ENCODE measurements around the gene CCRL2.
A peak's percentile ranks its signal among the peaks of the same experiment; 100 is the strongest.

CCRL2 gene

GRCh38 chr3:46449755-46450552 is 42.9 kb downstream of the CCRL2 start:
- TF ChIP-seq, protein P1, sequence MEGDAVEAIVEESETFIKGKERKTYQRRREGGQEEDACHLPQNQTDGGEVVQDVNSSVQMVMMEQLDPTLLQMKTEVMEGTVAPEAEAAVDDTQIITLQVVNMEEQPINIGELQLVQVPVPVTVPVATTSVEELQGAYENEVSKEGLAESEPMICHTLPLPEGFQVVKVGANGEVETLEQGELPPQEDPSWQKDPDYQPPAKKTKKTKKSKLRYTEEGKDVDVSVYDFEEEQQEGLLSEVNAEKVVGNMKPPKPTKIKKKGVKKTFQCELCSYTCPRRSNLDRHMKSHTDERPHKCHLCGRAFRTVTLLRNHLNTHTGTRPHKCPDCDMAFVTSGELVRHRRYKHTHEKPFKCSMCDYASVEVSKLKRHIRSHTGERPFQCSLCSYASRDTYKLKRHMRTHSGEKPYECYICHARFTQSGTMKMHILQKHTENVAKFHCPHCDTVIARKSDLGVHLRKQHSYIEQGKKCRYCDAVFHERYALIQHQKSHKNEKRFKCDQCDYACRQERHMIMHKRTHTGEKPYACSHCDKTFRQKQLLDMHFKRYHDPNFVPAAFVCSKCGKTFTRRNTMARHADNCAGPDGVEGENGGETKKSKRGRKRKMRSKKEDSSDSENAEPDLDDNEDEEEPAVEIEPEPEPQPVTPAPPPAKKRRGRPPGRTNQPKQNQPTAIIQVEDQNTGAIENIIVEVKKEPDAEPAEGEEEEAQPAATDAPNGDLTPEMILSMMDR (IDR thresholded peaks at IDR 0.05): no peak
- H3K4me1 ChIP-seq (ENCODE audit: control insufficient read depth in 1 of 2, insufficient read depth in 1 of 2, low read depth in 1 of 2, low read length in 1 of 2): peaks cover 0 to 3% of the 10 kb centered on the region in 2 experiments
- H3K36me3 ChIP-seq: peaks cover 78% of the 10 kb centered on the region
- no peaks in the 10 kb centered on the region for H3K27me3 ChIP-seq
- peak overlapping the region; percentile 88 for H3K27ac ChIP-seq
- no peak overlapping the region for H3K4me3 ChIP-seq (ENCODE audit: low read depth in 1 of 2, low read length in 1 of 2)
- H3K9me3 ChIP-seq: no peaks in the 10 kb centered on the region

DNA sequence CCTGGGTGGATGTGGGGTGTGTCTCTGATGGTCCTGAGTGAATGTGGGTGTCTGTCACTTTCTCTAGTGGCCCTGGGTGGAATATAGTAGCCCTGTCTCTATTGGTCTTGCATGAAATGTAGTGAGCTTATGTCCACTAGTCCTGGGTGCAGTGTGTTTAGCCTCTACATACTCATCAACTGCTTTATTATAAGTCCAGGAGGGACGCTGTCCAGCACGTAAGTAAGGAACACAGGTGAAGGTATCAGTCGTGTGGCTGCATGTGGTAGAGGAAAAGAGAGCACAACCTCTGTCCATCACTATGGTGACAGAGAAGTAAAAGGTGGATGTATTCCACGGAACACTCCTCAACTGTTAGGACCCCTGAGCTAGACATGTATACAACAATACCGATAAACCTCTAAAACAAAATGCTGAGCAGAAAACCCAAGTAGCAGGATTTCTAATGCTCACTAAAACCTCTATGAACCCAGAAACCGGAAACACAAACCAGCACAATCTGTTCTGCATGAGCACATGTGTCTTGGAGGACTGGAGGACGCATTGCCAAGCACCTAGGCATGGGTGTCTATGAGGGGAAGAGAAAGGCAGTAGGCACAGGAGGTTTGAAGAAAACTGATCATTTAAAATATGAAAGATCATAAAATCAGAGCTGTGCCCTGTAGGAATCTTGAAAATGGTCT is 46.6 kb downstream of the CCRL2 start:
- peak overlapping the region; percentile 88 for H3K27ac ChIP-seq
- H3K4me3 ChIP-seq (ENCODE audit: low read depth in 1 of 2, low read length in 1 of 2): no peak overlapping the region
- no peaks in the 10 kb centered on the region for H3K27me3 ChIP-seq
- H3K9me3 ChIP-seq: no peaks in the 10 kb centered on the region
- H3K36me3 ChIP-seq: peaks cover 71% of the 10 kb centered on the region
- H3K4me1 ChIP-seq (ENCODE audit: control insufficient read depth in 1 of 2, insufficient read depth in 1 of 2, low read depth in 1 of 2, low read length in 1 of 2): peaks cover 1 to 2% of the 10 kb centered on the region in 2 experiments
- TF ChIP-seq, protein P1 (IDR thresholded peaks at IDR 0.05): no peak

DNA sequence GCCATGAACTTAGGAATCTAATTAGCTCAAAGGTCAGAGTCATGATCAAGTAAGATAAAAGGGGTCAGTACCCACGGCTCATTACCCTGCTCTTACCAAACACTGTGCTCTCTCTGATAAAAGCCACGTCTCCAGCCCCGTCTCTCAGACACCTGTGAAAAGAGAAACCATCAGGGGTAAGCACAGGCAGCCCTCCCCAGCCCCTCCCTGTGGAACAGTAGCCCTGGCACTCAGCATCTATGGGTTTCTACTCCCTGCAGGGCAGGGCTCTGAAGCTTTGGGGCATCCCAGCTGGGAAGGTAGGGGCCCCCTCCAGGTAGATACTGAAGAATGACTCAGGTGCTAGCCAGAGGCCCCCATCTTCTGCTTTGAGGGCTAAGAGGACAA is 47.1 kb downstream of the CCRL2 start:
- TF ChIP-seq, protein P1 (IDR thresholded peaks at IDR 0.05): no peak
- no peak overlapping the region for H3K4me3 ChIP-seq (ENCODE audit: low read depth in 1 of 2, low read length in 1 of 2)
- peaks cover 7% of the 10 kb centered on the region in 2 experiments for H3K4me1 ChIP-seq (ENCODE audit: control insufficient read depth in 1 of 2, insufficient read depth in 1 of 2, low read depth in 1 of 2, low read length in 1 of 2)
- H3K27ac ChIP-seq: peak overlapping the region; percentile 88
- H3K27me3 ChIP-seq: no peaks in the 10 kb centered on the region
- no peaks in the 10 kb centered on the region for H3K9me3 ChIP-seq
- peaks cover 66% of the 10 kb centered on the region for H3K36me3 ChIP-seq

DNA sequence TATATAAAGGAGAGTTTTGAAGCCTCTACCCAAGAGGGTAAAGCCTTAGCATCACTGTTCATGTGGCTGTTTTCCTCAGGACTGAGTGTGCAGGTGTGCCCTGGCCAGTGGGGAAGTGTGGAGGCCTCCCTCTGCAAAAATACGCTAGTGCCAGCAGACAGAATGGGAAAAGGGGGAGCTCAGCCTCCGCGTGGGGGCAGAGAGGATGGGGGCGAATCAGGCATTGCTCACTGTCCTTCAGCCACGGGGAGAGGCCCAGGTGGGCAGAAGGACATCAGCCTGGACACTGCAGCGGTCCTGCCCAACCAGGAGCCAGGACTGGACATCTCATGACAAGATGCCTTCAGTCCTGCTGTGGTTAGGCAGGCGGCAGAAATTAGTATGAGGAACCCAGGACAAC is 47.5 kb downstream of the CCRL2 start:
- H3K9me3 ChIP-seq: no peaks in the 10 kb centered on the region
- H3K27ac ChIP-seq: peak overlapping the region; percentile 88
- H3K4me3 ChIP-seq (ENCODE audit: low read depth in 1 of 2, low read length in 1 of 2): no peak overlapping the region

DNA sequence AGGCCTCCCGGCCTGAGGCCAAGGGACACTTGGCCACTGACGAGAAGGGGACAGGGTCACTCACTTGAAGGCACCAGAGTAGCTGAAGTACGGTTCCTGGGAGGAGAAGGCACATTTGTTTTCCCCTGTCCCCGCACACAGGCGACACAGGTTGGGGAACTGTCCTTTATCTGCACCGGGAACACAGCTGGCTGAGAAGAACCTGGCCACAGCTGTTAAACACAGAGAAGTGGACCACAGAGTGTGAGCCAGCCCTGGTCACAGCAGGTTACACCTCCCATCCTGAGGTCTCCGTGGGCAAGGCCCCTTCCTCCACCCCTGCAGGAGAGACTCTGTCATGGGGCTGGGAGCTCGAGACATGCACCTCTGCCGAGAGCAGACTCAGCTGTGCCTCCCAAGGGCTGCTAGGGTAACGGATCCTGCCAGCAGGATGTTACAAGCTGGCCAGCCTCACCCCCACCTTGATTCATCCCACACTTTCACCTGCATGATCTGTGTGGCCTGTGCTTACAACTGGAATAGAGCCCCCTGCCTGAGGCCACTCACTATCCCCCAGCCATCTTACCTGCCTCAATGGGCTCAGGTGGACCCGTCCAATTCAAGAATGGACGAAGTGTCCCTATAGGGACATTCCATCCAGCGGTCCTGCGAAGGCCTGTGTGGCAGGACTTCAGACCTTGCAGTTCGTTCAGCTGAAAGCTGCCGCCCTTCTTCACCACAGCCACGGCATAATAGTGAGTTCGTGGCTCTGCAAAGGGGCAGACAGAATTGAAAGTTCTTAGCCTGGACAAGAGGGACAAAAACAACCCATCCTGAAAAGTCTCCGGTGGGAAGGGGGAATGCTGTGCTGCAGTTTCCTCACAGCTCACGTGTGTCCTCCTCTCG is 48.4 kb downstream of the CCRL2 start:
- Histone ChIP-seq H3K36me3 (peaks cover 55% of the 10 kb centered on the region), H3K4me3 (ENCODE audit: low read depth in 1 of 2, low read length in 1 of 2) (no peak overlapping the region), H3K27me3 (no peaks in the 10 kb centered on the region), H3K9me3 (no peaks in the 10 kb centered on the region), H3K4me1 (ENCODE audit: control insufficient read depth in 1 of 2, insufficient read depth in 1 of 2, low read depth in 1 of 2, low read length in 1 of 2) (peaks cover 20% of the 10 kb centered on the region in 2 experiments), H3K27ac (peak overlapping the region; percentile 88)
- TF ChIP-seq, protein P1 (IDR thresholded peaks at IDR 0.05): no peak

More for the DNA sequence above, 47.5 kb downstream of the CCRL2 start:
- H3K27me3 ChIP-seq: no peaks in the 10 kb centered on the region
- peaks cover 11% of the 10 kb centered on the region in 2 experiments for H3K4me1 ChIP-seq (ENCODE audit: control insufficient read depth in 1 of 2, insufficient read depth in 1 of 2, low read depth in 1 of 2, low read length in 1 of 2)
- TF ChIP-seq, protein P1 (IDR thresholded peaks at IDR 0.05): no peak
- peaks cover 62% of the 10 kb centered on the region for H3K36me3 ChIP-seq
